HG03521 (cell line): ENCODE data around the gene LRP2.
"Not testable (repeated sequence)": the region's sequence is repeated elsewhere in the genome, so short reads cannot be mapped to it uniquely, and the experiment has no call there.

ENCODE experiments used
- ATAC-seq: cut with Tn5 transposase; IDR thresholded peaks from one replicate; pipeline ENCODE4 v1.9.1; 2021; ENCODE audit warnings: mild to moderate bottlenecking, moderate library complexity; ENCODE audit not compliant: unreplicated experiment

LRP2 gene

GRCh38 chr2:169301596-169302335 is 60.6 kb downstream of the LRP2 start:
- ATAC-seq = no peak

- no peak for ATAC-seq
These were observed 61.5 kb downstream of the LRP2 start for GRCh38 chr2:169300636-169301530.

GRCh38 chr2:169298007-169298406 is 64.3 kb downstream of the LRP2 start:
- ATAC-seq = no peak

GRCh38 chr2:169294001-169294675 is 68.2 kb downstream of the LRP2 start:
- ATAC-seq = no peak

- ATAC-seq = no peak
These were observed 70.8 kb downstream of the LRP2 start for GRCh38 chr2:169291517-169291916.

- no peak for ATAC-seq
These were observed 71.9 kb downstream of the LRP2 start for GRCh38 chr2:169290433-169290832.

GRCh38 chr2:169287666-169288065 is 74.7 kb downstream of the LRP2 start:
- ATAC-seq = no peak

GRCh38 chr2:169286624-169287231 is 75.6 kb downstream of the LRP2 start:
- no peak for ATAC-seq

GRCh38 chr2:169285531-169286235 is 76.7 kb downstream of the LRP2 start:
- ATAC-seq = no peak

- no peak for ATAC-seq
These were observed 81.8 kb downstream of the LRP2 start for GRCh38 chr2:169280502-169280901.

GRCh38 chr2:169275696-169276444 is 86.5 kb downstream of the LRP2 start:
- ATAC-seq = no peak

- no peak for ATAC-seq
These were observed 90.3 kb downstream of the LRP2 start for GRCh38 chr2:169272010-169272409.

- ATAC-seq = not testable (repeated sequence)
These were observed 91.8 kb downstream of the LRP2 start for GRCh38 chr2:169270574-169270973.

- ATAC-seq = no peak
These were observed 96.7 kb downstream of the LRP2 start for GRCh38 chr2:169265591-169265990.

GRCh38 chr2:169260846-169261642 is 101.3 kb downstream of the LRP2 start:
- no peak for ATAC-seq

GRCh38 chr2:169260246-169260645 is 102.1 kb downstream of the LRP2 start:
- ATAC-seq = no peak

GRCh38 chr2:169259402-169259801 is 102.9 kb downstream of the LRP2 start:
- ATAC-seq = no peak

GRCh38 chr2:169258045-169258601 is 104.2 kb downstream of the LRP2 start:
- no peak for ATAC-seq

GRCh38 chr2:169254774-169255173 is 107.6 kb downstream of the LRP2 start:
- no peak for ATAC-seq
